Measurements from ENCODE around the gene SMAD1.
"Not testable (repeated sequence)": the region's sequence is repeated elsewhere in the genome, so short reads cannot be mapped to it uniquely, and the experiment has no call there.

SMAD1 gene

DNA sequence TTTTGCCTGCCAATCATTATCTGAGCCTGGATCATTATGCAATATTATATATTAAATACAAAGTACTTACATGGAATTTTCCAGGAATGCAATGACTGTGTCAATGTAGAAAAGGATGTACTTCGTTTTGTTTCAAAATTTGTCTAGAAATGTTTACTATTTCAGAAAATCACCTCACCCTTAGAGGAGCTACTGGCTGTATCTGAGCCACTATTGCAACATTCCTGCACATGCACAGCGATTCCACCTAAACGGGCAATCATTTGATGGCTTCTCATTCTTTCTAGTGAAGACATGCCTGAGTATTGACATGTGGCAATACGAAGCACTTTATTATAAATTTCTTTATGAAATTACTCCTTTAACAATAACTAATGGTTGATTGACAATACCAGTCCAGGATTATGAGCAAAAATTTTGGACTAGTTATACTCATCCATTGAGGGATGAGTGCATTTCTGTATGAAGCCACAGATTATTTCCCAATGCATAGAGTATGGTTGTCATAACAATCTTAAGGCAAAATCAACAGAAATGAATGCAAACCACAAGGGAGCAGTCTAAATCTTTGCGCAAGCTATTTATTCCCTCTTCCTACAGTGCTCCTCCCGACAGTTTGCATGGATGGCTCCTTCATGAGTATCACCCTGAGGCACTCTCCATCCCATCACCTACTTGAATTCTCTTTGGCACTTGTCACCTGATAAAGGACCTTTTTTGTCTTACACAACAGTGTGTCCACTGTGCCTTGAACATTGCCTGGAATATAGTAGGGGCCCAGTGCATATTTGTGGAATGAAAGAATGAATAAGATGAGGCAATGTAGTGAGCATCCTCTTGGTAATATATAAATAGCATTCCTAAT is 101.8 kb downstream of the SMAD1 start:
- Histone ChIP-seq H3K4me3 (no peak overlapping the region), H3K36me3 (ENCODE audit: insufficient read depth, low read length) (no peaks in the 10 kb centered on the region), H3K9me3 (ENCODE audit: low read depth, low read length) (no peaks in the 10 kb centered on the region), H3K27ac (no peak overlapping the region), H3K9ac (ENCODE audit: insufficient read length) (no peak overlapping the region)
- no peak for TF ChIP-seq FOXP2 (optimal IDR thresholded peaks at IDR 0.05; ENCODE audit: control extremely low read depth, extremely low read length, insufficient read depth)
- TF ChIP-seq EZH2 (IDR thresholded peaks at IDR 0.05), result no peak
- TF ChIP-seq POLR2AphosphoS5 (IDR thresholded peaks at IDR 0.05; ENCODE audit: borderline replicate concordance, low read depth, low read length), result no peak
- DNase-seq (ENCODE audit: low read depth, low spot score), result no peak

DNA sequence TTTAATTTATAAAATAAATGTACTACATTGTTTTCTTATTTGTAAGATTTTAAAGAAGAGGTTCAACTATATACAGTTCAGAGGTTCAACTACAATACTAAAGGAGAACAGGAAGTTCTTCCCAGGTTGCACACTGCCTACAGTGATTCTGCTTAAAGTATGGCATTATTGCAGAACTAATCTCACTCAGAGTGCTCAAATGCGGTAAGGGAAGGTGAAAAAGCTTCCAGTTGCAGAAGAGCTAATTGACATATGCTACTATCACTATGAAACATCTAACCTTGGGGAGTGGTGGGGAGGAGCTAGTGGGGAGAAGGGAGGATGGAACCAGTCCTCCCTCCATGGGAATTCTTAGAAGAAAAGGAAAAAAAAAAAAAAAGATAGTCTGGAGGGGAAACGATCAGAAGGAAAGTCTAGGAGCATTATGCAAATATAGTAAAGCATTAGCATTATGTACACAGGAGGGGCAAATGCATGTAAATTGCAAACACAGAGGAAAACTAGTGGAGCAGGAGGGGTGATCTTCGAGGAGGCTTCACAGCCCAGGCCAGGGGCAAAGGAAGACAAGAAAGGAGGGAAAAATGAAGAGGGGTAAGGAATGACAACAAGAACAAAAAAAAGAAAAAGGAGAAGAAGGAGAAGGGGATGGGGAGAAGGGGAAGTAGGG is 105.6 kb downstream of the SMAD1 start:
- no peaks in the 10 kb centered on the region for H3K36me3 ChIP-seq (ENCODE audit: insufficient read depth, low read length)
- no peaks in the 10 kb centered on the region for H3K9me3 ChIP-seq (ENCODE audit: low read depth, low read length)
- no peak overlapping the region for H3K9ac ChIP-seq (ENCODE audit: insufficient read length)
- TF ChIP-seq POLR2AphosphoS5 (IDR thresholded peaks at IDR 0.05; ENCODE audit: borderline replicate concordance, low read depth, low read length) (no peak), FOXP2 (optimal IDR thresholded peaks at IDR 0.05; ENCODE audit: control extremely low read depth, extremely low read length, insufficient read depth) (no peak), EZH2 (IDR thresholded peaks at IDR 0.05) (no peak)
- no peak for DNase-seq (ENCODE audit: low read depth, low spot score)
- no peak overlapping the region for H3K27ac ChIP-seq
- H3K4me3 ChIP-seq, result 0 out of 2 replicates have a peak overlapping the region, but pooled peaks have one; percentile 15

DNA sequence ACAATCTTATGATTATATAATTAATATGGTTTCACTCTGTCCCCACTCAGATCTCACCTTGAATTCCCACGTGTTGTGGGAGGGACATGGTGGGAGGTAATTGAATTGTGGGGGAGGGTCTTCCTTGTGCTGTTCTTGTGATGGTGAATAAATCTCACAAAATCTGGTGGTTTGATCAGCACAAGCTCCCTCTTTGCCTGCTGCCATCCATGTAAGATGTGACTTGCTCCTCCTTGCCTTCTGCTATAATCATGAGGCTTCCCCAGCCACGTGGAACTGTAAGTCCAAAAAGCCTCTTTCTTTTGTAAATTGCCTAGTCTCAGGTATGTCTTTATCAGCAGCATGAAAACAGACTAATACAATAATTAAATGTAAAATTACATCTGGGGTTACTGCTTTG is 107.7 kb downstream of the SMAD1 start:
- H3K36me3 ChIP-seq (ENCODE audit: insufficient read depth, low read length); H3K9ac ChIP-seq (ENCODE audit: insufficient read length); H3K27ac ChIP-seq; H3K4me3 ChIP-seq; H3K9me3 ChIP-seq (ENCODE audit: low read depth, low read length); DNase-seq (ENCODE audit: low read depth, low spot score): not testable (repeated sequence)

GRCh38 chr4:145589916-145590702 is 108.5 kb downstream of the SMAD1 start:
- no peak for TF ChIP-seq EZH2 (IDR thresholded peaks at IDR 0.05)
- TF ChIP-seq POLR2AphosphoS5 (IDR thresholded peaks at IDR 0.05; ENCODE audit: borderline replicate concordance, low read depth, low read length), result no peak
- TF ChIP-seq FOXP2 (optimal IDR thresholded peaks at IDR 0.05; ENCODE audit: control extremely low read depth, extremely low read length, insufficient read depth), result no peak
- H3K9ac ChIP-seq (ENCODE audit: insufficient read length), result no peak overlapping the region
- H3K9me3 ChIP-seq (ENCODE audit: low read depth, low read length), result no peaks in the 10 kb centered on the region
- no peaks in the 10 kb centered on the region for H3K36me3 ChIP-seq (ENCODE audit: insufficient read depth, low read length)
- no peak overlapping the region for H3K4me3 ChIP-seq
- DNase-seq (ENCODE audit: low read depth, low spot score), result no peak
- no peak overlapping the region for H3K27ac ChIP-seq

DNA sequence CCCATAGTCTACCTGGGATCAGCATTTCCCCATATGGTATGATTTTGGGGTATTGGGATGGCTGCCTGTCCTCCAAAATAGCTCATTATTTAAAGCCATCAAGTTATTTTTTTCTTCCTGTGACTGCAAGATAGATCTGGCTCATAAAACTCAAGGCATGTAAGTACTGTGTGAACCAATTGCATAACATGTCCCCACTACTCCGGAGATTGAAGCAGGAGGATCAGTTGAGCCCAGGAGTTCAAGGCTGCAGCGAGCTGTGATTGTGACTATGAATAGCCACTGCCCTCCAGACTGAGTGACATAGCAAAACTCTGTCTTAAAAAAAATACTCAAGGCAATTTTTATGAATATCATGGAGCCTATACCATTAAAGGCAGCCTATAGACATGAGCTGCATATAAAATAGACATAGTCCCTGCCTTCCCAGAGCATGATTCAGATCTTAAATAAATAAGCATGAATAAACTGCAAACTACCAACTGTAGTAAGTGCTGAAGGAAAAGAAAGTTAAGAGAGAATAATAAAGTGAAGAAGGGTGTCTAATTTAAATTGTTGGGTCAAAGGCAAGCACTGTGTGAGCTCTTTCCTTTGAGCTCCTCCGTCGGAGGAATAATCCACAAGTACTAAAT is 120.6 kb downstream of the SMAD1 start:
- H3K9ac ChIP-seq (ENCODE audit: insufficient read length), result no peak overlapping the region
- DNase-seq (ENCODE audit: low read depth, low spot score), result no peak
- no peak overlapping the region for H3K27ac ChIP-seq
- H3K9me3 ChIP-seq (ENCODE audit: low read depth, low read length), result no peaks in the 10 kb centered on the region
- TF ChIP-seq EZH2 (IDR thresholded peaks at IDR 0.05) (no peak), FOXP2 (optimal IDR thresholded peaks at IDR 0.05; ENCODE audit: control extremely low read depth, extremely low read length, insufficient read depth) (no peak), POLR2AphosphoS5 (IDR thresholded peaks at IDR 0.05; ENCODE audit: borderline replicate concordance, low read depth, low read length) (no peak)
- H3K4me3 ChIP-seq, result no peak overlapping the region
- no peaks in the 10 kb centered on the region for H3K36me3 ChIP-seq (ENCODE audit: insufficient read depth, low read length)

- H3K4me3 ChIP-seq, result no peak overlapping the region
- no peaks in the 10 kb centered on the region for H3K36me3 ChIP-seq (ENCODE audit: insufficient read depth, low read length)
- TF ChIP-seq FOXP2 (optimal IDR thresholded peaks at IDR 0.05; ENCODE audit: control extremely low read depth, extremely low read length, insufficient read depth) (no peak), EZH2 (IDR thresholded peaks at IDR 0.05) (no peak), POLR2AphosphoS5 (IDR thresholded peaks at IDR 0.05; ENCODE audit: borderline replicate concordance, low read depth, low read length) (no peak)
- no peak for DNase-seq (ENCODE audit: low read depth, low spot score)
- no peak overlapping the region for H3K27ac ChIP-seq
- H3K9ac ChIP-seq (ENCODE audit: insufficient read length), result no peak overlapping the region
- no peaks in the 10 kb centered on the region for H3K9me3 ChIP-seq (ENCODE audit: low read depth, low read length)
Measured at GRCh38 chr4:145605941-145606340, 124.3 kb downstream of the SMAD1 start.
